Naive thymus-derived CD8-positive, alpha-beta T cell (primary cell): ENCODE data around the gene REEP6. TPM values are rescaled to one million over a fixed set of nuclear protein-coding genes. Genes with fewer than 3 reads are reported as not detected.
"Not testable (repeated sequence)": the region's sequence is repeated elsewhere in the genome, so short reads cannot be mapped to it uniquely, and the experiment has no call there.

ENCODE experiments used
- ATAC-seq, 2 donors: fragments of 150-1000 bp; cut with Tn5 transposase in 1 of 2; sonication (Bioruptor Pico), chemical (Tn5 transposase) in 1 of 2; 1 replicate in 1 of 2; 2 replicates in 1 of 2; pipeline ENCODE4 v1.10.0; 2021; ENCODE audit warnings: mild to moderate bottlenecking in 2 of 2, moderate library complexity in 2 of 2
- POLR2A ChIA-PET: fragments of 350-600 bp; sonication (Branson Sonifier 250); formaldehyde crosslinking; loops from one replicate; lab custom pipeline; 2021; ENCODE audit warnings: antibody characterized with exemption; lab: Charles Lee
- DNase-seq, 10 donors: peaks; one replicate each; pipeline versions ENCODE4 v3.0.0 to v3.0.0-alpha.2; 2020 to 2022
- H3K27ac Mint-ChIP-seq, 10 donors: one replicate each; pipeline ENCODE4 v1.8.0; 2020 to 2022; ENCODE audit warnings: mild to moderate bottlenecking in 10 of 10, mixed read lengths in 10 of 10, moderate library complexity in 4 of 10, inconsistent platforms in 1 of 10
- H3K27me3 Mint-ChIP-seq, 5 donors: one replicate each; pipeline ENCODE4 v1.8.0; 2021 to 2022; ENCODE audit warnings: mixed read lengths in 5 of 5
- H3K36me3 Mint-ChIP-seq, 3 donors: one replicate each; pipeline ENCODE4 v1.8.0; 2020 to 2022; ENCODE audit warnings: mixed read lengths in 3 of 3, mild to moderate bottlenecking in 2 of 3, inconsistent platforms in 1 of 3
- H3K4me1 Mint-ChIP-seq, 4 donors: one replicate each; pipeline ENCODE4 v1.8.0; 2021 to 2022; ENCODE audit warnings: mixed read lengths in 4 of 4
- H3K4me3 Mint-ChIP-seq, 10 donors: one replicate each; pipeline ENCODE4 v1.8.0; 2020 to 2022; ENCODE audit warnings: mild to moderate bottlenecking in 10 of 10, mixed read lengths in 10 of 10, moderate library complexity in 6 of 10, inconsistent platforms in 1 of 10
- H3K9me3 Mint-ChIP-seq, 9 donors: one replicate each; pipeline ENCODE4 v1.8.0; 2020 to 2022; ENCODE audit warnings: mixed read lengths in 9 of 9, mild to moderate bottlenecking in 3 of 9, inconsistent platforms in 1 of 9, moderate library complexity in 1 of 9
- polyA plus RNA-seq, 3 donors: library from polyadenylated mRNA; unstranded; fragments of 300-500 nt; fragmentation: Illumina TruSeq; gene quantifications; one replicate each; pipeline ENCODE4 v1.2.3, GENCODE V29; 2021
- total RNA-seq, 8 experiments: library from RNA in 2 of 8; stranded (reverse) in 2 of 8; gene quantifications; one replicate each; pipeline ENCODE4 v1.2.3 and lab custom pipeline; 2021 to 2026

Gene REEP6
- total and polyA plus RNA-seq, 5 experiments from 2014 or later, result 4.7 to 7.7 (median 4.9) TPM

- Mint-ChIP-seq H3K36me3 (peaks cover 0 to 7% (median 2%) of the 10 kb centered on the region in 3 donors), H3K9me3 (peaks cover 0 to 1% (median 0%) of the 10 kb centered on the region in 9 donors), H3K27me3 (peaks cover 19 to 54% (median 32%) of the 10 kb centered on the region in 5 donors), H3K27ac (no peak overlapping the region), H3K4me1 (peaks cover 6 to 11% (median 9%) of the 10 kb centered on the region in 4 donors), H3K4me3 (peak overlapping the region in 8 of 10 donors; percentile 18 to 70 (median 44))
- ATAC-seq, result peak in 1 of 2 donors; percentile 25
- POLR2A ChIA-PET, result interaction anchor here (0.6 kb wide), 1 partner anchor 241 kb away, joined by 3 read pairs; no protein-coding TSS in a partner anchor
- no peak for DNase-seq
Measured at GRCh38 chr19:1524287-1524971, 33.4 kb downstream of the REEP6 start.

- Mint-ChIP-seq H3K4me1 (peaks cover 6 to 11% (median 9%) of the 10 kb centered on the region in 4 donors), H3K27me3 (peaks cover 19 to 56% (median 35%) of the 10 kb centered on the region in 5 donors), H3K4me3 (peak overlapping the region in 5 of 10 donors; percentile 42 to 70 (median 54)), H3K9me3 (peaks cover 0 to 1% (median 0%) of the 10 kb centered on the region in 9 donors), H3K27ac (no peak overlapping the region), H3K36me3 (peaks cover 0 to 7% (median 2%) of the 10 kb centered on the region in 3 donors)
- ATAC-seq, result no peak
- no peak for DNase-seq
- POLR2A ChIA-PET, result no interaction called here
Measured at GRCh38 chr19:1524972-1525325, 34.0 kb downstream of the REEP6 start.

- H3K4me3 Mint-ChIP-seq, result peak overlapping the region in 1 of 10 donors; percentile 47
- H3K27ac Mint-ChIP-seq, result no peak overlapping the region
- H3K9me3 Mint-ChIP-seq, result peaks cover 0 to 1% (median 0%) of the 10 kb centered on the region in 9 donors
- DNase-seq (no peak), ATAC-seq (no peak)
- H3K36me3 Mint-ChIP-seq, result peaks cover 0 to 7% (median 2%) of the 10 kb centered on the region in 3 donors
- H3K27me3 Mint-ChIP-seq, result peaks cover 22 to 60% (median 39%) of the 10 kb centered on the region in 5 donors
- POLR2A ChIA-PET, result no interaction called here
- H3K4me1 Mint-ChIP-seq, result peaks cover 6 to 11% (median 9%) of the 10 kb centered on the region in 4 donors
Measured at GRCh38 chr19:1525343-1525742, 34.4 kb downstream of the REEP6 start.

- peaks cover 6 to 11% (median 9%) of the 10 kb centered on the region in 4 donors for H3K4me1 Mint-ChIP-seq
- peak overlapping the region in 4 of 10 donors; percentile 10 to 33 (median 20) for H3K4me3 Mint-ChIP-seq
- no peak overlapping the region for H3K27ac Mint-ChIP-seq
- H3K9me3 Mint-ChIP-seq, result peaks cover 0 to 1% (median 0%) of the 10 kb centered on the region in 9 donors
- peaks cover 0 to 7% (median 2%) of the 10 kb centered on the region in 3 donors for H3K36me3 Mint-ChIP-seq
- peaks cover 22 to 63% (median 39%) of the 10 kb centered on the region in 5 donors for H3K27me3 Mint-ChIP-seq
- ATAC-seq (no peak), DNase-seq (no peak)
- POLR2A ChIA-PET, result no interaction called here
Measured at GRCh38 chr19:1526066-1526778, 35.2 kb downstream of the REEP6 start.

- Mint-ChIP-seq H3K27ac (no peak overlapping the region), H3K27me3 (peaks cover 23 to 71% (median 45%) of the 10 kb centered on the region in 5 donors), H3K4me1 (peaks cover 6 to 11% (median 9%) of the 10 kb centered on the region in 4 donors), H3K4me3 (no peak overlapping the region), H3K9me3 (peaks cover 0 to 1% (median 0%) of the 10 kb centered on the region in 9 donors), H3K36me3 (peaks cover 0 to 7% (median 2%) of the 10 kb centered on the region in 3 donors)
- POLR2A ChIA-PET, result no interaction called here
- no peak for ATAC-seq
- DNase-seq, result no peak
Measured at GRCh38 chr19:1526979-1527649, 36.1 kb downstream of the REEP6 start.

- Mint-ChIP-seq H3K4me3 (no peak overlapping the region), H3K27ac (peak overlapping the region in 1 of 10 donors; percentile 40), H3K4me1 (peaks cover 6 to 11% (median 9%) of the 10 kb centered on the region in 4 donors), H3K36me3 (peaks cover 0 to 7% (median 2%) of the 10 kb centered on the region in 3 donors), H3K27me3 (peaks cover 23 to 71% (median 45%) of the 10 kb centered on the region in 5 donors), H3K9me3 (peaks cover 0 to 1% (median 0%) of the 10 kb centered on the region in 9 donors)
- ATAC-seq (no peak), DNase-seq (no peak)
- POLR2A ChIA-PET, result no interaction called here
Measured at GRCh38 chr19:1527650-1528309, 36.8 kb downstream of the REEP6 start.

- peaks cover 22 to 73% (median 50%) of the 10 kb centered on the region in 5 donors for H3K27me3 Mint-ChIP-seq
Measured at GRCh38 chr19:1528596-1529429, 37.8 kb downstream of the REEP6 start.

GRCh38 chr19:1529430-1529816 is 38.4 kb downstream of the REEP6 start:
- POLR2A ChIA-PET, result no interaction called here
- H3K9me3 Mint-ChIP-seq, result peaks cover 0 to 1% (median 0%) of the 10 kb centered on the region in 9 donors
- H3K4me3 Mint-ChIP-seq, result no peak overlapping the region
- no peak overlapping the region for H3K27ac Mint-ChIP-seq
- ATAC-seq (no peak), DNase-seq (no peak)
- peaks cover 0 to 6% (median 2%) of the 10 kb centered on the region in 3 donors for H3K36me3 Mint-ChIP-seq
- H3K27me3 Mint-ChIP-seq, result peaks cover 20 to 67% (median 47%) of the 10 kb centered on the region in 5 donors
- H3K4me1 Mint-ChIP-seq, result peaks cover 5 to 9% (median 7%) of the 10 kb centered on the region in 4 donors

More at GRCh38 chr19:1528596-1529429, 37.8 kb downstream of the REEP6 start:
- no peak overlapping the region for H3K4me3 Mint-ChIP-seq
- no peak overlapping the region for H3K27ac Mint-ChIP-seq
- DNase-seq, result no peak
- ATAC-seq, result no peak
- H3K4me1 Mint-ChIP-seq, result peaks cover 6 to 11% (median 10%) of the 10 kb centered on the region in 4 donors
- H3K36me3 Mint-ChIP-seq, result peaks cover 0 to 7% (median 2%) of the 10 kb centered on the region in 3 donors
- POLR2A ChIA-PET, result no interaction called here
- peaks cover 0 to 1% (median 0%) of the 10 kb centered on the region in 9 donors for H3K9me3 Mint-ChIP-seq

GRCh38 chr19:1530856-1531255 is 39.9 kb downstream of the REEP6 start:
- H3K9me3 Mint-ChIP-seq, H3K4me1 Mint-ChIP-seq, DNase-seq, H3K36me3 Mint-ChIP-seq, H3K4me3 Mint-ChIP-seq, H3K27ac Mint-ChIP-seq, ATAC-seq, POLR2A ChIA-PET: not testable (repeated sequence)
- H3K27me3 Mint-ChIP-seq, result peaks cover 13 to 62% (median 35%) of the 10 kb centered on the region in 5 donors

- no peaks in the 10 kb centered on the region for H3K36me3 Mint-ChIP-seq
- peaks cover 6 to 55% (median 28%) of the 10 kb centered on the region in 5 donors for H3K27me3 Mint-ChIP-seq
Measured at GRCh38 chr19:1531587-1531986, 40.6 kb downstream of the REEP6 start.

GRCh38 chr19:1532003-1532402 is 41.0 kb downstream of the REEP6 start:
- Mint-ChIP-seq H3K27me3 (peaks cover 6 to 53% (median 25%) of the 10 kb centered on the region in 5 donors), H3K4me1 (peaks cover 0 to 2% (median 0%) of the 10 kb centered on the region in 4 donors), H3K36me3 (no peaks in the 10 kb centered on the region), H3K9me3 (no peaks in the 10 kb centered on the region), H3K27ac (no peak overlapping the region), H3K4me3 (no peak overlapping the region)
- ATAC-seq (no peak), DNase-seq (no peak)
- POLR2A ChIA-PET, result interaction anchor here (0.6 kb wide), 1 partner anchor 11 kb away, joined by 3 read pairs; no protein-coding TSS in a partner anchor

More at GRCh38 chr19:1531587-1531986, 40.6 kb downstream of the REEP6 start:
- no peak overlapping the region for H3K4me3 Mint-ChIP-seq
- peaks cover 0 to 2% (median 0%) of the 10 kb centered on the region in 4 donors for H3K4me1 Mint-ChIP-seq
- no peak for ATAC-seq
- POLR2A ChIA-PET, result interaction anchor here (0.6 kb wide), 1 partner anchor 11 kb away, joined by 3 read pairs; no protein-coding TSS in a partner anchor
- no peaks in the 10 kb centered on the region for H3K9me3 Mint-ChIP-seq
- no peak for DNase-seq
- H3K27ac Mint-ChIP-seq, result no peak overlapping the region
